Erythroblast (primary cell): ENCODE results near the gene LPO.

Experiments
- GATA1 ChIP-seq: IDR thresholded peaks from 2 replicates; pipeline ENCODE4 v1.6.1; 2011; ENCODE audit warnings: low read depth, mild to moderate bottlenecking, control low read depth, low read length, moderate library complexity
- POLR2A ChIP-seq: IDR thresholded peaks from 2 replicates; pipeline ENCODE4 v1.6.1; 2011; ENCODE audit warnings: mild to moderate bottlenecking, low read length

DNA sequence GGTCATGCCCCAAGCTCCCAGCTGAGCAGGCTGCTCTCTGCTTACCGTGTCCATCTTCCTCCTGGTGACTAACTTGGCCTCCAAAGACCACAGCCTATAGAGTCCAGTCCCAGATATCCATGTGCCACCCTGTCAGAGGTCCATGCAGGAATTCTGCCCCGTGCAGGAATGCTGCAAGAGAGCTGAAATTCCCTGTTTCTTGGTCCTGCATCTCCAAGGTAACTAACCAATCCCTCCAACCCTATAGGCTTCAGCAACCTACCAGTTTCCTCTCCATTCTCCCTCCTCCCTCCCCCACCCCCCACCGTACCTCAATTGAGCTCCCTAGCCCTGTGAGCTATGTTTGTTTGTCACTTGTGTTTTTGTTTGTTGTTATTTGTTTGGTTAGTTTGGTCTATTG is 9.7 kb upstream of the LPO start:
- TF ChIP-seq POLR2A (no peak), GATA1 (no peak)
